Measurements from ENCODE around the gene ZNF230.
A peak's percentile ranks its signal among the peaks of the same experiment; 100 is the strongest.

The ZNF230 gene

GRCh38 chr19:44002566-44003460, at the start of gene ZNF230:
Gene ZNF230, plus strand, starts transcription at chr19:44002957. Its CDS starts 4,122 bp downstream, at chr19:44007079.
- DNase-seq (ENCODE audit: low read depth) = peak; percentile 72

GRCh38 chr19:43956827-43957226, 45.9 kb upstream of the ZNF230 start:
- no peak for DNase-seq (ENCODE audit: low read depth)

- DNase-seq (ENCODE audit: low read depth) = no peak
Observed at GRCh38 chr19:43957891-43958290, 44.9 kb upstream of the ZNF230 start.

DNA sequence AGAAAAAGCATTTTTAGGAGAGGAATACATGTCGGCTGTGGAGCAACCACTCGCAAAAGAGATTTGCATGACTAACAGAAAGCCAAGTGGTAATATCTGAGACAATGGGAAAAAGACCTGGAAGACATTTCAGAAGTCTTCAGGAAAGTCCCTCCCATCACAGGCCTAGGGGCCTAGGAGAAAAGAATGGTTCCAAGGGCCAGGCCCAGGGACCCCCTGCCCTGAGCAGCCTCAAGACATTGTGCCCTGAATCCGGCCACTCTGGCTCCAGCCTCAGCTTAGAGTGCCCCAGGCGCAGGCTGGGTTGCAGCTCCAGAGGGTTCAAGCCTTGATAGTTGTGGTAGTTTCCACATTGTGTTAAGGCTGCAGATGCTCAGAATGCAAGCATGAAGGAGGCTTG, 42.3 kb upstream of the ZNF230 start:
- DNase-seq (ENCODE audit: low read depth) = no peak

DNA sequence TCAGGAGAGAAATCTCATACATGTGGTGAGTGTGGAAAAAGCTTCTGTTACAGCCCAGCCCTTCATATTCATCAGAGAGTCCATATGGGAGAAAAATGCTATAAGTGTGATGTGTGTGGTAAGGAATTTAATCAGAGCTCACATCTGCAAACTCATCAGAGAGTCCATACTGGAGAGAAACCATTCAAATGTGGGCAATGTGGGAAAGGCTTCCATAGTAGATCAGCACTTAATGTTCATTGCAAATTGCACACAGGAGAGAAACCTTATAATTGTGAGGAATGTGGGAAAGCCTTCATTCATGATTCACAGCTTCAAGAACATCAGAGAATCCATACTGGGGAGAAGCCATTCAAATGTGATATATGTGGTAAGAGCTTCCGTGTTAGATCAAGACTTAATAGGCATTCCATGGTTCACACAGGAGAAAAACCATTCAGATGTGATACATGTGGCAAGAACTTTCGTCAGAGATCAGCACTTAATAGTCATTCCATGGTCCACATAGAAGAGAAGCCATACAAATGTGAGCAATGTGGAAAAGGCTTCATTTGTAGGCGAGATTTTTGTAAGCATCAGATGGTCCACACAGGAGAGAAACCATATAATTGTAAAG, 36.6 kb upstream of the ZNF230 start:
- DNase-seq (ENCODE audit: low read depth) = no peak

DNA sequence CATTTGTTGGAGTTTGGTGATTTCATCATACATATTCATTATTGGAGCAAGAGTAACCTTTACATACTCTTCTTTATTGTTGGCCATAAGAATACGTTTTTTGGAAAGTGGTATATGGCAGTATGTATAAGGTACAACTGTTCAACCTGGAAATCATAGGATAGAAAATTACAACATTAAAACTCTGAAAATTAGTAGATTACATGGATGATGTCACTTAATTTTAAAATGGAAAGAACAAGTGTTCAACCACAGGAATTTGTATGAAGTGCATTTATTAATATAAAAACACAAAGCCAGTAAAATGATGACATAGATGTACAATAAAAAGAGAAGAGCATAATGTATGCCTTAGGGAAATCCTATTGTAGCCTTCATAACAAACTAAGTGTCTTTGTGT, 26.0 kb upstream of the ZNF230 start:
- no peak for DNase-seq (ENCODE audit: low read depth)

- DNase-seq (ENCODE audit: low read depth) = no peak
Observed at GRCh38 chr19:43983544-43983911, 19.2 kb upstream of the ZNF230 start.

- peak; percentile 62 for DNase-seq (ENCODE audit: low read depth)
Observed at GRCh38 chr19:43983912-43984686, 18.7 kb upstream of the ZNF230 start, which contains the start of gene ZNF155. Gene ZNF155, plus strand, starts transcription at chr19:43984188. Its CDS starts 4,356 bp downstream, at chr19:43988544.

DNA sequence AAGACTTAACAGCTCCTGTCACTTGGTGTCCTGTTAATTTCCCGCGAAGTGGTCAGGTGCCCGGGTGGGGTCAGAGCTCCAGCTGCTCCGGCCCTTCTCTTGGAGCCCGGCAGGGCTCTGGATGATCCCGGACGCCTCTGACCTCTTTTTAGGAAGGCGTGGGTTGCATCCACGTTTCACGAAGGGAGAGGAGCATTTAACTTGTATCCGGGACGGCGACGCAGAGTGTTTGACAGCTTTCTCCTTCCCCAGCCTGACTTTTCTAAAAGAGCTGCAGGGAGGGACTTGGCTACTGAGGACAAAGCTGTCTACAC, 18.1 kb upstream of the ZNF230 start:
- no peak for DNase-seq (ENCODE audit: low read depth)

- no peak for DNase-seq (ENCODE audit: low read depth)
Observed at GRCh38 chr19:43997631-43998290, 5.0 kb upstream of the ZNF230 start.

GRCh38 chr19:44002212-44002565, 568 bp upstream of the ZNF230 start:
- DNase-seq (ENCODE audit: low read depth) = no peak

DNA sequence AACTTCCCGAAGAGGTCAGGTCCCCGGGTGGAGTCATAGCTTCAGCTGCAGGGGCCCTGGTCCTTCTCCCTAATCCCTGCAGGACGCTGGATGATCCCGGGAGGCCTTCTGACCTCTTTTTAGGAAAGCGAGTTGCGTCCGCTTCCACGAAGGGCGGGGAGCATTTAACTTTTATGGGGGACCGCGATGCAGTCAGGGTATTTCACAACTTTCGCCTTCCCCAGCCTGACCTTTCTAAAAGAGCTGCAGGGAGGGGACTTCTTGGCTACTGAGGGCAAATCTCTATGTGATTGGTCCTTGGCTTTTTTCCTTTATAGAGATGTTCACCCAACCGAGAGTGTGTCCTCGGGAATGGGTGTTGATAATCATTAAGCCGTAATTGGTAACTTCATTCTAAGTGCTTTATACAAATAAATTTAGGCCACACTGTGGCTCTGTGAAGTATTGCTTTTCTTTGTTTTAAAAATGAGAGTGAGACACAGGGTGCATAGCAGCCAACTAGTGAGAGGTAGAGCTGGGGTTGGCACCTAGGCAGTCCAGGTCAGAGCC, 778 bp downstream of the ZNF230 start:
- DNase-seq (ENCODE audit: low read depth) = no peak

DNA sequence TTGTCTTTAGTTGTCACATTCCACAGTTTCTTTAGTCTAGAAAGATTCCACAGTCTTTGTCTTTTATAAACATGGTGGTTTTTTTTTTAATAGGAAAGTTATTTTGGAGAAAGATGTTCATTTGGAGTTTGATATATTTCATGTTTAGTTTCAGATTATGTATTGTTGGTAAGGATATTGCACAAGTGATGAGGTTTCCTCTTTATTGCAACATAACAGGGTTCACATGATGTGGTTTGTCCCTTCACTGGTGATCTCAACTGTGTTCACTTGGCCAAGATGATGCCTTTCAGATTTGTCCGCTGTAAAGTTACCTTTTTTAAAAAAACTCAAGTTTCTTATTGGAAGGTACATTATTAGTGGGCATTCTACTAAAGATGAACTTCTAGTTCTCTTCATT, 3.2 kb downstream of the ZNF230 start:
- DNase-seq (ENCODE audit: low read depth) = no peak

DNA sequence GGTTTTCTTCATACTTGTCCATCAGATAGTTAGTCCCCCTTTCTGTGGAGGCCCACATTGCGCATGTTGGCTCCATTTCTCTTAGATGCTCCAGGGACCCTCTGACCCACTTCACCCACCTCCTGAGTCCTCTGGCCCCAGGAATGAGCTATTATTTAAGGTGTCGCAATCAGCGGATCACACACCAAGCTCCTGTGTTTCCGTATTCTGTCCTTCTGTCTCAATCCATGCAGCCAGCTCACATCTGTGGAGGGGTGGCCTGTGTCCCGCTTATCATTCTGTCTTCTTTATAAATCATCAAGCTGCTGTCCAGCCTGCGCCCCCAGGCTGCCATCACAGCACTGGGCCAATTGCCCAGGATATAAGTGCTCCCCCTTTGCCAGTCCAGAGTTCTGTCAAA, 4.7 kb downstream of the ZNF230 start:
- no peak for DNase-seq (ENCODE audit: low read depth)

DNA sequence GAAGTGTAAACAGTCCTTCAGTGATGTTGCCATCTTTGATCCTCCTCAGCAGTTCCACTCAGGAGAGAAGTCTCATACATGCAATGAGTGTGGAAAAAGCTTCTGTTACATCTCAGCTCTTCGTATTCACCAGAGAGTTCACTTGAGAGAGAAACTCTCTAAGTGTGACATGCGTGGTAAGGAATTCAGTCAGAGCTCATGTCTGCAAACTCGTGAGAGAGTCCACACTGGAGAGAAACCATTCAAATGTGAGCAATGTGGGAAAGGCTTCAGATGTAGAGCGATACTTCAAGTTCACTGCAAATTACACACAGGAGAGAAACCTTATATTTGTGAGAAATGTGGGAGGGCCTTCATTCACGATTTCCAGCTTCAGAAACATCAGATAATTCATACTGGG, 7.7 kb downstream of the ZNF230 start:
- no peak for DNase-seq (ENCODE audit: low read depth)

DNA sequence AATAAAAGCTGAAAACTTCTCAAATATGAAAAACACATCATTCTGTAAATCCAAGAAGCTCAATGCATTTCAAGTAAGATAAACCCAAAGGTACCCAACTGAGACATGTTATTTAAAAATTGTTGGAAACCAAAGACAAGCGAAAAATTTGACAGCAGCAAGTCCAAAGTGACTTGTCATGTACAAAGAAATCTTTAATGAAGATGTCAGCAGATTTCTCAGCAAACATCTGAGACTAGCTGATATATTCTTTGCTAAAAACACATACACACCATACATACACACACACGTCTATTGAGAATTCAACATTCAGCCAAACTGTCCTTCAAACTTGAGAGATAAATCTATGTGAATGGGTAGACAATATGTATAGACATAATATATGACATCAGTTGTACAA, 16.7 kb downstream of the ZNF230 start:
- no peak for DNase-seq (ENCODE audit: low read depth)

GRCh38 chr19:44021221-44021620, 18.5 kb downstream of the ZNF230 start:
- DNase-seq (ENCODE audit: low read depth) = no peak

GRCh38 chr19:44024900-44025216, 22.1 kb downstream of the ZNF230 start:
- DNase-seq (ENCODE audit: low read depth) = no peak

- peak; percentile 71 for DNase-seq (ENCODE audit: low read depth)
Observed at GRCh38 chr19:44025217-44025936, 22.6 kb downstream of the ZNF230 start, which contains the start of gene ZNF222. Gene ZNF222, plus strand, starts transcription at chr19:44025379. Its CDS starts 58 bp downstream, at chr19:44025437.

DNA sequence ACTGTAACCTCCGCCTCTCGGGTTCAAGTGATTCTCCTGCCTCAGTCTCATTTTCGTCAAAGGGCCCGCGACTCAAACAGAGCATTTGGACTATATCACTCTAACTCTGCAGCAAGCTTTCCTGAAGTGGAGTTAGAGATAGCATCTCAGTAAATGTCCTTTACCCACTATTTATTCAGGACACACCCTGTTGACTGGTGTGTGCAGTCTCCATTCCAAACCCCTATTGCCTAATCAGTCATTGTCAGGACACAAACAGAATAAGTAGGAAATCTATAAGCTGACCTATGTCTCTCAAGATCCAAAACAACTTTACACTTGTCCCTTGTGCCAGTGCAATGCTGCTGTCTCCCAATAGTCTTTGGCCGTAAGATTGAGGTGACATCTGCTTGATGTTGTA, 23.9 kb downstream of the ZNF230 start:
- DNase-seq (ENCODE audit: low read depth) = no peak

DNA sequence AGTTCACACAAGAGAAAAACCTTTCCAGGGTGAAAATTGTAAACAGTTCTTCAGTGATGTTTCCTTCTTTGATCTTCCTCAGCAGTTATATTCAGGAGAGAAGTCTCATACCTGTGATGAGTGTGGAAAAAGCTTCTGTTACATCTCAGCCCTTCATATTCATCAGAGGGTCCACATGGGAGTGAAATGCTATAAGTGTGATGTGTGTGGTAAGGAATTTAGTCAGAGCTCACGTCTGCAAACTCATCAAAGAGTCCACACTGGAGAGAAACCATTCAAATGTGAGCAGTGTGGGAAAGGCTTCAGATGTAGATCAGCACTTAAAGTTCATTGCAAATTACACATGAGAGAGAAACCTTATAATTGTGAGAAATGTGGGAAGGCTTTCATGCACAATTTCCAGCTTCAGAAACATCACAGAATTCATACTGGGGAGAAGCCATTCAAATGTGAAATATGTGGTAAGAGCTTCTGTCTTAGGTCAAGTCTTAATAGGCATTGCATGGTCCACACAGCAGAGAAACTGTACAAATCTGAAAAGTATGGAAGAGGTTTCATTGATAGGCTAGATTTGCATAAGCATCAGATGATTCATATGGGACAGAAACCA, 29.3 kb downstream of the ZNF230 start:
- no peak for DNase-seq (ENCODE audit: low read depth)

All from stimulated activated CD8-positive, alpha-beta memory T cell treated with anti-CD3 and anti-CD28 coated beads, Interleukin-4, amount 100 ng/mL, for 24 hours (primary cell).